ENCODE results near the gene TRMT61A. TPM values are rescaled to one million over a fixed set of nuclear protein-coding genes. Genes with fewer than 3 reads are reported as not detected.
A peak's percentile ranks its signal among the peaks of the same experiment; 100 is the strongest.
"Not testable (repeated sequence)": the region's sequence is repeated elsewhere in the genome, so short reads cannot be mapped to it uniquely, and the experiment has no call there.

TRMT61A gene
- total and polyA plus RNA-seq, 2 of the 13 experiments (the other 11 are each of a cell fraction or from before 2014, with no cell fraction given) = 6.5 to 13.6 TPM

DNA sequence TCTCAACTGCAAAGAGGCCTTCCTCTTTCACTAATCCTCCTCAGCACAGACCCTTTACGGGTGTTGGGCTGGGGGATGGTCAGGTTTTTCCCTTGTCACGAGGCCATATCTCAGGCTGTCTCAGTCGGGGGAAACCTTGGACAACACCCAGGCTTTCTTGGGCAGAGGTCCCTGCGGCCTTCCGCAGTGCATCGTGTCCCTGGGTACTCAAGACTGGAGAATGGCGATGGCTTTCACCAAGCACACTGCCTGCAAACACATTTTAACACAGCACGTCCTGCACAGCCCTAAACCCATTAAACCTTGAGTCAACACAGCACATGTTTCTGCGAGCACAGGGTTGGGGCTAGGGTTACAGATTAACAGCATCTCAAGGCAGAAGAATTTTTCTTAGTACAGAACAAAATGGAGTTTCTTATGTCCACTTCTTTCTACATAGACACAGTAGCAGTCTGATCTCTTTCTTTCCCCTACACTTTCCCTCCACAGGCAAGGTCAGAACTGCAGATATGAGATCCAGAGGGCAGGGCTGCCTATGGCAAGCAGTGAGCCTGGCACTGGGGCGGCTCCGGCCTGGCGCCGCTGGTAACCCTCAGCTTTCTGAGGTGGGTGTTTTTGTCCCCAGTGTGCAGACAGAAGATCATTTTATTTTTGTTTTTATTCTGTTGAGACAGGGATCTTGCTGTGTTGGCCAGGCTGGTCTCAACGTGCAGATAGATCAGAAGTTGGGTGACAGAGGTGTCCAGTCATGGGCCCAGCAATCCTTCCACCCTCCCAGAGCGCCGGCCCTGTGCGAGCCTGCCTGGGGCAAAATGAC lies 3.4 kb upstream of the TRMT61A start (continued):
- TF ChIP-seq THAP9 (CRISPR knock-in tag; IDR thresholded peaks at IDR 0.05; ENCODE audit: borderline replicate concordance) (peak; percentile 32; the same call in 1 of the 2 replicates), HOXA5 (CRISPR knock-in tag; IDR thresholded peaks at IDR 0.05) (0 out of 2 replicates have a peak, but pooled peaks have one; percentile 37), FOXP1 (CRISPR knock-in tag; IDR thresholded peaks at IDR 0.05) (peak; percentile 38; the same call in 1 of the 2 replicates)
- not testable (repeated sequence) for TF ChIP-seq FOXP1 (IDR thresholded peaks at IDR 0.05)

GRCh38 chr14:103526247-103526913 lies 2.6 kb upstream of the TRMT61A start:
- in situ Hi-C loops (cut with HindIII; ENCODE audit: extremely low pct_ligation_motif_present, low pct_unique_long_range_greater_than_20kb) = no loop called here
- Histone ChIP-seq H3K9me3 (ENCODE audit: low read length) (no peaks in the 10 kb centered on the region), H3K27me3 (ENCODE audit: control insufficient read depth in 1 of 2, insufficient read depth in 2 of 2, low read length in 2 of 2) (no peaks in the 10 kb centered on the region; a peak in 1 of 5 replicates), H3K36me3 (replicated peaks in 1 of 2; ENCODE audit: control insufficient read depth in 1 of 2, insufficient read depth in 2 of 2, low read length in 2 of 2) (peaks cover 0 to 3% of the 10 kb centered on the region in 2 experiments; a peak in 2 of 5 replicates), H2AFZ (ENCODE audit: low read length) (no peak overlapping the region), H3K79me2 (ENCODE audit: insufficient read depth, low read length) (peaks cover 34% of the 10 kb centered on the region), H3K4me2 (ENCODE audit: low read depth, low read length) (peak overlapping the region; percentile 78), H3K27ac (ENCODE audit: extremely low read length, insufficient read depth, low read length) (peak overlapping the region; percentile 89), H3K4me1 (ENCODE audit: insufficient read depth, low read length) (peaks cover 73% of the 10 kb centered on the region), H3K9ac (ENCODE audit: insufficient read depth, low read depth, low read length) (peak overlapping the region; percentile 53), H4K20me1 (ENCODE audit: insufficient read depth, low read length) (no peaks in the 10 kb centered on the region), H3K4me3 (replicated peaks in 1 of 3; ENCODE audit: insufficient read depth in 1 of 3, low read depth in 2 of 3, low read length in 3 of 3) (peak overlapping the region in 1 of 3 experiments; percentile 51; a peak in 2 of 6 replicates)
- FAIRE-seq (no peak), ATAC-seq (peak; percentile 38), DNase-seq (ENCODE audit: low spot score) (no peak)
- POLR2A ChIA-PET = interaction anchor here (1.1 to 3.1 kb wide), 5 partner anchors 8 to 353 kb away, joined by 3 to 24 read pairs (median 12); partner anchors contain the start of genes BAG5 and COA8
- no TSS peak for BruUV-seq (replicated peaks)
- CTCF ChIA-PET (ENCODE audit: low intra/inter-chr PET ratio, low total read pairs) = no interaction called here
- WGBS (ENCODE audit: low lambda C conversion rate) = 10% methylated on average over 6 of the region's 8 CpGs
- intact Hi-C loops (cut with micrococcal nuclease; ENCODE audit: unreplicated experiment) = no loop called here
- peak; percentile 33; the same call in 1 of the 2 replicates for TF ChIP-seq HOXA3 (CRISPR knock-in tag; IDR thresholded peaks at IDR 0.05)
- TF ChIP-seq, protein P1, sequence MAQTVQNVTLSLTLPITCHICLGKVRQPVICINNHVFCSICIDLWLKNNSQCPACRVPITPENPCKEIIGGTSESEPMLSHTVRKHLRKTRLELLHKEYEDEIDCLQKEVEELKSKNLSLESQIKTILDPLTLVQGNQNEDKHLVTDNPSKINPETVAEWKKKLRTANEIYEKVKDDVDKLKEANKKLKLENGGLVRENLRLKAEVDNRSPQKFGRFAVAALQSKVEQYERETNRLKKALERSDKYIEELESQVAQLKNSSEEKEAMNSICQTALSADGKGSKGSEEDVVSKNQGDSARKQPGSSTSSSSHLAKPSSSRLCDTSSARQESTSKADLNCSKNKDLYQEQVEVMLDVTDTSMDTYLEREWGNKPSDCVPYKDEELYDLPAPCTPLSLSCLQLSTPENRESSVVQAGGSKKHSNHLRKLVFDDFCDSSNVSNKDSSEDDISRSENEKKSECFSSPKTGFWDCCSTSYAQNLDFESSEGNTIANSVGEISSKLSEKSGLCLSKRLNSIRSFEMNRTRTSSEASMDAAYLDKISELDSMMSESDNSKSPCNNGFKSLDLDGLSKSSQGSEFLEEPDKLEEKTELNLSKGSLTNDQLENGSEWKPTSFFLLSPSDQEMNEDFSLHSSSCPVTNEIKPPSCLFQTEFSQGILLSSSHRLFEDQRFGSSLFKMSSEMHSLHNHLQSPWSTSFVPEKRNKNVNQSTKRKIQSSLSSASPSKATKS (CRISPR knock-in tag; IDR thresholded peaks at IDR 0.05) = no peak
- peak; percentile 28; the same call in 1 of the 2 replicates for TF ChIP-seq NR2F2 (IDR thresholded peaks at IDR 0.05; ENCODE audit: borderline replicate concordance, low read depth)
- TF ChIP-seq ZNF687 (CRISPR knock-in tag; IDR thresholded peaks at IDR 0.05) = peak; percentile 74
- TF ChIP-seq ELF3 (CRISPR knock-in tag; IDR thresholded peaks at IDR 0.05) = peak; percentile 39; the same call in 1 of the 2 replicates
- TF ChIP-seq ATRX (CRISPR knock-in tag; IDR thresholded peaks at IDR 0.05; ENCODE audit: borderline replicate concordance) = no peak
- TF ChIP-seq RXRA (CRISPR knock-in tag; IDR thresholded peaks at IDR 0.05) = peak; percentile 93; the same call in 1 of the 2 replicates
- 0 out of 2 replicates have a peak, but pooled peaks have one; percentile 55 for TF ChIP-seq ZNF451 (CRISPR knock-in tag; IDR thresholded peaks at IDR 0.05)
